ENCODE data around the gene MKRN2. TPM values are rescaled to one million over a fixed set of nuclear protein-coding genes. Genes with fewer than 3 reads are reported as not detected.

Gene MKRN2
- total RNA-seq, 1 experiment from 2014 or later: 47.8 TPM

DNA sequence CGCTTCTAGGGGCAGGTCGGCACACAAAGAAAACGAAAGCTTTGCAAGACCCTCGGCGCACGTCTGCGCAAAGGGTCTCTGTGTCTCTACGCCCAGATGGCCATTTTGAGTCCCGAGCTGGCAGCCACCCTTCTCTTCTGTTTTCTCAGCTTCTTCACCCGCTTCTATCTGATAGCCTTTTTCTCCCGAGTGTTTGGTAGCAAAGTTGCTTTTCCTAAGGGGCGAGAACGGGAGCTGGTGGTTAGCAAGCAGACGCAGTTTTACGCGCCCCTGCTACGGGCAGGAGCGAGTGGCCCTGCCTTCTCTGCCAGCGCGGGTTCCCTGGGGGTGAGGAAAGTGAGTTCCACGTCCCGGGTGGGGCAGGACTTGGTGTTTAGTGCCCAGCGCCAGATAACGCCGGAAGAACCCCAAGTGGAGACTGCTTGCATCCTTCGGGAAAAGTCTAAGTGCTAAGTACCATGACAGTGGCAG lies 2.9 kb upstream of the MKRN2 start:
- DNase-seq (ENCODE audit: low spot score): peak; percentile 46

DNA sequence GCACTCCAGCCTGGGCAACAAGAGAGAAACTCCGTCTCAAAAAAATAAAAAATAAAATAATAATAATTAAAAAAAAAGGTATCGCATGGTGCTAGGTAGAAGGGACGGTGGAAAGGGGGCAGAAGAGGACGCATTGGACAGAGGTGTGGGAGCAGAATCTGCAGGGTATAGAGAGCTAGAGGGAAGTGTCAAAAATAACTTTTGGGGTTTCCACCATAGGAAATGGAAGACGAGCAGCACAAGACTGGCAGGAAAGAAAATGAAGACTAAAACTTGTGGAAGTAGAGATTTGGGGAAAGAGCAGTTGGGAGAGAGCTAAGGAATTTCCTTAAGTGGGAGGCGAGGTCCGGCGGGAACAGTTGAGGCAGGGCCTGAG lies 585 bp upstream of the MKRN2 start:
- DNase-seq (ENCODE audit: low spot score): no peak

DNA sequence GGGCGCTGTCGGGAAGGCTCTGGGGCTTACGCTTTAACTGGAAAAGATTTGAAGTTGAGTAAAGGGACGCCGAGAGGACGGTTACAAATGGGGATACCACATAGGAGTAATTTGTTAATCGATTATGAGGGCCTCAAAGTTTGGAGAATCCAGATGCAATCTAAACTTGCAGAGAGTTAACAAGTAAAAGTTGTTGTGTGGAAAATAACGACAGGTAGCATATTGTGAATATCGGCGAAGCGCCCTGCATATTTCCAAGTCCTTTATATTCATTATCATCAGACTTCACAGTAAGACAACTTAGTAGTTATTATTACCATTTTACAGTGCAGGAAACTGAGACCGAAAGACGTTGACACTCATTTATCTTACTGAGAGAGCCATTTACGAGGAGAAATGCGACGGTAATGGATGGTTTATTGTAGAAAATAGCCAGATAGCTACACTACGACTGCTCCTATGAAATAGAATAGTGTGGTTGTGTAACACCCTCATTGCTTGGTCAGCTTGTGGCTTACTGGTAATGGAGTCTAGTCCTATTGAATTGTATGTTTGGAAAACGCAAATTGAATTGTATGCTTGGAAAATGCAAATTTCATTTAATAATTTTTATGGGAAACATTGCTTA lies 700 bp downstream of the MKRN2 start:
- DNase-seq (ENCODE audit: low spot score): peak; percentile 20

DNA sequence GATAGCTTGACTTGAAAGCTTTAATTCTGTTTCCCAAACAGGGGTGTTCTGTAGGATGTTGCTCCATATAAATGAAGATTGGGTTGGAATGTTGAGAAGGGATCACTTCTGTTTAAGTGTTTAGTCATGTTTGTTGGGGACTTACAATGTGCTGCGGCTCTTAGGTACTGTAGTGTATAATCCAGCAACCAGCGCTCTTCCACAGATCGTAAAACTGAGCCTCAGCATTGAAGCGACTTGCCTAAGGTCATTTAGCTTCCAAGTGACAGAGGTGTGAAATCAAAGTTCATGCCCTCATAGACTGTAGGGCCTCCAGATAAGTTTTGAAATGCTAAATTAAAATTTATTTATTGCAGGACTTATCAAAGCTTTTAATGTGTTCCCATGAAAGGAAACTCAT lies 1.8 kb downstream of the MKRN2 start:
- no peak for DNase-seq (ENCODE audit: low spot score)

DNA sequence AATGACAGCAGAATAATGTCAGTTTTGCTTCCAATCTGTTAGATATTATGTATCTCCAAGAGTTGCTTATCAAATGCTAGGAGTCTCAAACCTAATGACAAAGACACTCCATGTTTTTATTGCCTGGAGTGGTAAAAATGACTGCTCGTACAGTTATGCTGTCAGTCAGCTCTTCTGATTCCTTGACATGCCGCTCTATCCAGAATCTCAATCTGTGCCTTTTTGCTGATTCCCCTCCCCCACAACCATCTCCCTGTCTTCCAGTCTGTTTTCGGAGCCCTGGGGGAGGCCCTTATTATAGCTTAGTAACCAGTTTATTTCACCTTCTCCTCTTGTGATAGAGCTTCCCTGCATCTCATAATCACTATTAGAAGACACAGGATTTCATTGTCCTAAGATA lies 2.6 kb downstream of the MKRN2 start:
- DNase-seq (ENCODE audit: low spot score): no peak

DNA sequence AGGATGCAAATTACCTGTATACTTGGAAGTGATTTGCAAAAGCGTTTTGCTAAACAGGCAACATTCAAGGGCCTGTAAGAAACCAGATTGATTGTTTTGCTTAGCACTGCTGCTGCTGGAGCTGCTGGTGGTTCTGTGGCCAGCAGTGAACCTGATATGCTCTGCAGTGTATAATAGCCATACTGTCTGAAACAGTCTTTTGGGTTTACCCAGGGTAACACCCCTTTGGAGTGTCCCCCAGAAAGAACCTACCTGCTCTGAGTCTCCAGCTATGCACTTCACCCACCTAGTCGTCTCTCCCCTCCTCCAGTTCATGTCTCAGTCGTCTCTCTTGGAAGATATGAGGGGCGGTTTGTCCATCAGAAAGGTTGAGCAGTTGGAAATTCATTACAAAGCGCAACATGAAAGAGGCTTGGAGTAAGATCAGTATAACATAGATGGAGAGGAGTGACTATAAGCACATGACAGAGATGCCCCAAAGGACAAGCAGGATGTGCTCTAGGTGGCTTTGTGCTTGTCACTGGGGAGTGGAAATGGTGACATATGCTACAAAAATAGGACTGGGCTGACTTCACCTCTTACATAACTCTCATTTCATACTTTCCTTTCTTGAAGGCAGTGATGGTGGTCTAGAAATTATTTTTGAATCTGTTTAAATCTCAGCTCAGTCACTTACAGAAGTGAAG lies 3.8 kb downstream of the MKRN2 start:
- no peak for DNase-seq (ENCODE audit: low spot score)

DNA sequence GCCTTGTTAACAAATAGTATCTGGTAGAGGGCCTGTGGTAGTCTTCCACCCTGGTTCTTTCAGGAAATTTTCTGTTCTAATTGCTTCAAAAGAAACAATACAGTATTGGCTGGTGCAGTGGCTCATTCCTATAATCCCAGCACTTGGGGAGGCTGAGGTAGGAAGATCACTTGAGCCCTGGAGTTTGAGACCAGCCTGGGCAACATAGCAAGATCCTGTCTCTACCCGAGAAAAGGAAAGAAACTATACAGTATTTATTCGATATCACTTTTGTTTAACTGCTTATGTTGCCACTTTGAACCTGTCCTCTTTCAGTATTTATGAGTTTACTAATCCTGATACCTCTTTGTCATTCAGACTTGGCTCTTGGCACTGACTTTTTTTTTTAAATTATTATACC lies 4.5 kb downstream of the MKRN2 start:
- DNase-seq (ENCODE audit: low spot score): no peak

DNA sequence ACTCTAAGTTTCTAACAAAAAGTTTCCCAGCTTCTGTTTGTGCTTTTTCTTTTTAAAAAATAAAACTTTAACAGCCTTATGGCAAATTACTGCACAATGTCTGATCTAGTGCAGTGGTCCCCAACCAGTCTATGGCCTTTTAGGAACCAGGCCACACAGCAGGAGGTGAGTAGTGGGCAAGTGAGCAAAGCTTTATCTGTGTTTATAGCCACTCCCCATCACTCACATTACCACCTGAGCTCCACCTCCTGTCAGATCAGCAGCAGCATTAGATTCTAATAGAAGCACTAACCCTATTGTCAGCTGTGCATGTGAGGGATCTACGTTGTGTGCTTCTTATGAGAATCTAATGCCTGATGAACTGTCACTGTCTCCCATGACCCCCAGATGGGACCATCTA lies 5.6 kb downstream of the MKRN2 start:
- no peak for DNase-seq (ENCODE audit: low spot score)

DNA sequence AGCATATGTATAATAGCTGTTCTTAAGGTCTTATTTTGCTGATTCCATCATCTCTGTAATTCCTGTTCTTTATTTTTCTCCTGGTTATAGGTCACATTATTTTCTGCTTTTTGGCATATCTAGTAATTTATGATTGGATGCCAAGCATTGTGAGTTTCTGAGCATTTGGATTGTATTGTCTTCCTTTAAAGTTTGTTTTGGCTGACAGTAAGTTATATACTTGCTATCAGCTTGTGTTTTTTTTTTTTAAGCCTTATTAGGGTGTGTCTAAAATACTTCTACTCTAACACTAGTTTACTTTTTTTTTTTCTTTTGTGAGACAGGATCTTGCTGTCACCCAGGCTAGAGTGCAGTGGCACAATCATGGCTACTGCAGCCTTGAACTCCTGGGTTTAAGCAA lies 10.1 kb downstream of the MKRN2 start:
- no peak for DNase-seq (ENCODE audit: low spot score)

DNA sequence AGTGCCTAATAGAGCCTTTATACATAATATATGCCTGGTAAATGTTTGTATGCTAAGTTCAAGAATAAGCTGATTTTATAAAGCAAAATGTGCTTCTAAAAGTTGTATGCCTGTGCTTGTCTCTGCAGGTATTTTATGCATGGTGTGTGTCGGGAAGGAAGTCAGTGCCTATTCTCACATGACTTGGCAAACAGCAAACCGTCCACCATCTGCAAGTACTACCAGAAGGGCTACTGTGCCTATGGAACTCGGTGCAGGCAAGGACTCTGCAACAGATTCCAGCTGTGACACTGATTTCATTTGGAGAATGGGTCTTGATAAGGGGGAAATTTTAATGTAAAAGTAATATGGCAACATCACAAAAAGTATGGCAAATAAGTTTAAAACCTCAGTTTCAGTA lies 11.9 kb downstream of the MKRN2 start:
- DNase-seq (ENCODE audit: low spot score): no peak

DNA sequence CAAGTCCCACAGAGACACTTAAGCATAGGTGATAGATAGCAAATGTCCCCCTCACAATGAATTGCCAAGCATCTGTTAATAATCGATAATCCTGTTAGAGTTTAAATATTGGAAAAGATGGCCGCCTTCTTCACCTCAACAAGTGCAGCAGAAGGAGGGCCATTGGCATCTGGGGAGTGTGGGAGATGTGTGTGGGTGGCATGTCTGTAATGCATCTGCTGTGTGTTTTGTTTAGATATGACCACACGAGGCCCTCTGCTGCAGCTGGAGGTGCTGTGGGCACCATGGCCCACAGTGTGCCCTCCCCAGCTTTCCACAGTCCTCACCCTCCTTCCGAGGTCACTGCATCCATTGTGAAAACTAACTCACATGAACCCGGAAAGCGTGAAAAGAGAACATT lies 12.9 kb downstream of the MKRN2 start:
- DNase-seq (ENCODE audit: low spot score): no peak

DNA sequence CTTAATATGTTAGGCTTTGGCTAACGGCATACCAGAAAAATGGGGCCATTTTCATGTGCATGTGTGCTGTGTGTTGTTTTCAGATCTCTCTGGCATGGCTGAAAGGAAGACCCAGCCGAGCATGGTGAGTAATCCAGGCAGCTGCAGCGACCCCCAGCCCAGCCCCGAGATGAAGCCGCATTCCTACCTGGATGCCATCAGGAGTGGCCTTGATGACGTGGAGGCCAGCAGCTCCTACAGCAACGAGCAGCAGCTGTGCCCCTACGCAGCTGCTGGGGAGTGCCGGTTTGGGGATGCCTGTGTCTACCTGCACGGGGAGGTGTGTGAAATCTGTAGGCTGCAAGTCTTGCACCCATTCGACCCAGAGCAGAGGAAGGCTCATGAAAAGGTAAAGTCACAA lies 15.1 kb downstream of the MKRN2 start:
- DNase-seq (ENCODE audit: low spot score): no peak

DNA sequence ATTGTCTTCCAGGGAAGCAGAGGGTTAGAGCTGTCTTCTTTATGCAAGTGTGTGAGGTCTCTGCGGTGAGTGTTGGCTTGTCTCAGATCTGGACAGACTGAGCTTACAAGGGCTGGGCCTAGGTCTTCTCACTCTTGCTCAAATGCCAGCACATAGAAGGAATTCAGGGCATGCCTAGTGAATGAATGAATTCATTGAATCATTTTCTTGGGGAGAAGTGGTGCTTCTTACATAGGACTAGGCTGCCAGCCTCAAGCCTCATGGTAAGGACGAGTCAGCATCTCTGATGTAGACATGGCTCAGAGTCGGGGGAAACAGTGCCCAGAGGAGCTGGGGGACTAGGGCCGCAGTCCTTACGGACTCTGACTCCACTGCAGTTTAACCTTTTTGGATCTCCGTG lies 17.2 kb downstream of the MKRN2 start:
- no peak for DNase-seq (ENCODE audit: low spot score)

DNA sequence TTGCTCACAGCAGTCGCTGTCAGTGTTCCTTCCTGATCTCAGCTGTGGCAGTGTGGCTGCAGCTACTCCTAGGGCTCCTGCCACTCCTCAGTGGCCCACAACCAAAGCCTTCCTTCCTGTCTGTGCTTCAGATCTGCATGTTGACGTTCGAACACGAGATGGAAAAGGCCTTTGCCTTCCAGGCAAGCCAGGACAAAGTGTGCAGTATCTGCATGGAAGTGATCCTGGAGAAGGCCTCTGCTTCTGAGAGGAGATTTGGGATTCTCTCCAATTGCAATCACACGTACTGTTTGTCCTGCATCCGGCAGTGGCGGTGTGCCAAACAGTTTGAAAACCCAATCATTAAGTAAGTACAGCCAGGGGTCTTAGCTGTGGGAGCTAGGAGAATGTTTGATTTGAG lies 17.8 kb downstream of the MKRN2 start:
- DNase-seq (ENCODE audit: low spot score): no peak

DNA sequence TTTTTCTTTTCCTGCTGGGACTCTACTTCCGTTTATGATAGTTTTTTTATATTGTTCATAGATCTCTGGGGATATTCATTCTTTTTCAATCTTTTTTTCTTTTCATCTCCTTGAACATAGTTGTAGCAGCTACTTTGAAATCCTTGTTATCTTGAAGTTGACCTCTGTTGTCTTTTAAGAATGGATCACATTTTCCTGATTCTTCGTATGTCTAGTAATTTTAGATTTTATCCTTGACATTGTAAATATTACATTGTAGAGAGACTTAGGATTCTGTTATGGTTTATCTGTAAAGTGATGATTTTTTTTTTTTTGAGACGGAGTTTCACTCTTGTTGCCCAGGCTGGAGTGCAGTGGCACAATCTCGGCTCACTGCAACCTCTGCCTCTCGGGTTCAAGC lies 20.5 kb downstream of the MKRN2 start:
- no peak for DNase-seq (ENCODE audit: low spot score)

DNA sequence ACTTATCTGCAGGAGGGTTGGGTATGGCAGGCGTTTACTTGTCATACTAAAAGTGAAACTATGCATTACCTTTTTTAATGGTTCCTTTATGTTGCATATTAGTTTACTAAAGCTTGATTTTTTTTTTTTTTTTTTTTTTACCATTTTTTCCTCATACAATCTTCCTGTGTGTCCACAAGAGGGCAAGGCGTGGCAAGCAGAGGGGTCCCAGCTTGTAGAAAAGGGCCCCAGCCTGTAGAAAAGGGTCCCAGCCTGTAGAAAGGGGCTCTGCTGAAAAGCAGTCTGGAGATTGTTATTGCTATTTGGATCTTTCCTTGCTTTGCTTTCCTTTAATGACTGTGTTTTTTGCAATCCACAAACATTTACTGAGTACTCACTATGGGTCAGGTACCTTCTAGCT lies 21.9 kb downstream of the MKRN2 start:
- DNase-seq (ENCODE audit: low spot score): no peak

DNA sequence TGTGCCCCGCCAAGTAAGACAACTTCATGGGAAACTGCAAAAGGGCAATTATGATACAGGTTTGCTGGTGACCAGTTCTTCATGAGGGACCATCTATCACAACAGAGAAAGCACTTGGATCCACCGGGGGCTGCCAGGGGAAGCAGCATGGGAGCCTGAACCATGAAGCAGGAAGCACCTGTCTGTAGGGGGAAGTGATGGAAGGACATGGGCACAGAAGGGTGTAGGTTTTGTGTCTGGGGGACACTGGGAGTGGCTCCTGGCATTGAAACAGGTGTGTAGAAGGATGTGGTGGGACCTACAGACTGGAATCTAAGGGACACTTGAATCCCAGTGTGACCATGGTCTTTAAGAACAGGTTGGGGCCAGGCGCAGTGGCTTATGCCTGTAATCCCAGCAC lies 22.6 kb downstream of the MKRN2 start:
- no peak for DNase-seq (ENCODE audit: low spot score)

DNA sequence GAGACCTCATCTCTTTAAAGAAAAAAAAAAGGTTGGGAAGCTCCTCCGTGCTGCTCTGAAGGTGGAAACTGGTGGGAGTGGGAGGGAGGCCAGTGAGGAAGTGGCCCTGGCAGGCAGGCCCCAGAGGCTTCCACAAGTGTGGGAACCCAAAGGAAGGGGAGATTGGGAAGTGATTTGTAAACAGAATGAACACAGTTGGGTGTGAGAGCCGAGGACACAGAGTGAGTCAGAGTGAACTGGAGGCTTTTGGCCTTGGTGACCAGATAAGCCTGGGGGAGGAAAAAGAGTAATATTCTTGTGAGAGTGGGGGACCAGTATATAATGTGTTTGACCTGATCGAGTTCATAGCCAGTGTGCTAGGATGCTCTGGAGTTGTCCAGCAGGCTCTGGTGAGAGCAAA lies 23.0 kb downstream of the MKRN2 start:
- peak; percentile 26 for DNase-seq (ENCODE audit: low spot score)

DNA sequence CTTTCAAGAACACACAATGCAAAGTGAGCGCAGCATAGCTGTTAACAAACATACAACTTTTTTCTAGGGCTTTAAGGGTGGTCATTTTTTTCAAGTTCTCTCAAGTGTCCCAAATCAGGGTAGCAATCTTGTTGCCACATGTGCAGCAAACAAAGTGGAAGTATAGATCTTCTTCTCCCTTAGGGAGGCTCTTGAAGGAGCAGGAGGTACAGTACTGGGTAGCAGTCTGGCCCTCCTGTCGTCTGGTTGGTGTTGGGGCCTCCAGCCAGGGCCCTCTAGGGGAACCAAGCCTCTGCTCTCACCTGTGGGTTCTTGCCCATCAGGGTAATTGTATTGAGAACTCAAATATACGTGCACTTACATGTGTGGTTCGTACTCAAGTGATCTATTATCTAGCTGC lies 25.8 kb downstream of the MKRN2 start:
- DNase-seq (ENCODE audit: low spot score): no peak

DNA sequence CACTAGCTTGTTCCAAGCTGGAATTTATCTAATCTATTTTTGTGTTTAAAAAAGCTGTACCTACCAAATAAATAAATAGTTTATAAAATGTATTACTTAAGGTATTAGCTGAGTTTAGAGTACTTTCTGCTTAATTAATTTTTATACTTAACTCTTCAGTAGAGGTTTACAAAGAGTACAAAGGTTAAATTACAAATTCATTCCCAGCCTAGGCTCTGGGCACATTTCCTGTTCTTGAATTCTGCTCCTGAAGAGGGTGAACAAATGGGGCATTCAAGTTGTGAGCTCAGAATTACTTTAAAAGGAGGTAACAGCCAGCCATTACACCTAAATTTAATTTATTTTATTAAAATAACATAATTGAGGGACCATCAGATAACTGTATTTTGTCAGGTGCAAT lies 26.4 kb downstream of the MKRN2 start:
- no peak for DNase-seq (ENCODE audit: low spot score)

DNA sequence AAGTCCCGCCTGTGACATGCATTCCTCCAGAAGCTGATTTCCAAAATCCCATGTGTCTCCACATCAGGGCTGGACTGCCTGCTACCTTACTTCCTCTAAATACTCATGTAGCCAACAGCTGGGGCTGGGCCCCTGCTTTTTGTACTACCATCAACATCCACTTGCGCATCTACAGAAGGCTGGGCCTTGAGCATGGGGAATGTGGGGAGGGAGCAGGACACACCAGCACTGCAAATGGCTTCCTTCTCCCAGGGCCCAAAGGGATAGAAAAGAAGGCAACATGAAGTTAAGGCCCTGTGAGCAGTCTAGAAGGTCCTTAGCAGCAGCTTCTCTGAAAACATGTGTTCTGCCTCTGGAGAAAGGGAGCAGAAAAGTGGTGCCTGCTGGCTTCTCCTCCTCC lies 27.2 kb downstream of the MKRN2 start:
- no peak for DNase-seq (ENCODE audit: low spot score)

DNA sequence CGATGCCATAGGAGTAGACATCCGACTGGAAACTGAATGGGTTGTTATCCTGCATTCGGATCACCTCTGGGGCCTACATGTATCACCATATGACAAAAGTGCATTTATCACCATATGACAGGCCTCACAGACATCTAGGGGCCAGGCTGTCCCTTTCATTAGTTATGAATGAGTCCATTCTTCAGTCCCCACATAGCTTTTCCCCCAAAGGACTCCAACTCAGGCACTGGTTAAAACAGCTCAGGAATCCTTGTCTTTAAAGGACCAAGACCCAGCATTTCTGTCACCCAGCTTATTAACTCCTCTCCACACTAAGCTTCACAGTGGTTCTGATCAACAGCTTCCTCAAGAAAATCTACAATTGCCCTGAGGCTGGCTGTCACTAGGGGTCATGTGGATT lies 28.3 kb downstream of the MKRN2 start:
- no peak for DNase-seq (ENCODE audit: low spot score)

DNA sequence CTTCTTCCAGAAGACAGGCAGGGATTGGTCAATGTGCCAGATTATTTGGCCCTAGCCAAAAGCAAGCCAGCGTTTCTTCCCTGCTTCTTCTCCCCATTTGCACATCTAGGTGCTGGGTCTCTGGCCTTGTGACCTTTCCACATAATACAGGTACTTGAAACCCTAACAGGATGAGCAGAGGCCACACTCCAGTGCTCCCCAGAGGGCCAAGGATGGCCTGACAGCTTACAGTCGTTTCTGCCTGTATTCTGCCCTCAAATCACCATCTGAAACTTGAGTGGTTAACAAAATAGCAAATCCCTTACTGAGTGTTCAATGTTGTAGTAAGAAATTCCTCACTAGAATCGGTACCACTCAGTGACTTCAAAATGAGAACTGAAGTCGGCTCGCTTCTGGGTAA lies 29.1 kb downstream of the MKRN2 start:
- no peak for DNase-seq (ENCODE audit: low spot score)

DNA sequence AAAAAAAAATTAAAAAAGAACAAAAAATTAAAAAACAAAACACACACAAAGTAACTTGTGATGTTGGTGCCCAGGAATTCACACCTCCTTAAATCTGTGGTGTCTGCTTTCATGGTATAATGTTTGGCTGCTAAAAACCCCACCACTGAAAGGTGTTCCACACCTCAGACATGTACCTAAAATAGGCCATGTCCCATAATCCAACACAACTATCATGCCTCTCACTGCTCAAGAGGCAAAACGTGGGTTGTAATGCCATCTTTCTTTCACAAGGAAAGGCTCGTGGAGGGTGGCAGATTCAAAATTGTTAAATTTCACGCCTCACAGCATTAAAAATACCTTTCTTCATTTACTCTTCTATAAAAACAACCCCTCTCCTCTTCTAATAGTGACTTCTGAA lies 29.5 kb downstream of the MKRN2 start:
- DNase-seq (ENCODE audit: low spot score): no peak

Measured in A172 (cell line).